ENCODE measurements around the gene FARSA. TPM values are rescaled to one million over a fixed set of nuclear protein-coding genes. Genes with fewer than 3 reads are reported as not detected.

Gene FARSA
- total and polyA plus RNA-seq, 2 donors (not counting 3 experiments of a cell fraction or from before 2014, with no cell fraction given) = 51.8 to 77.4 TPM

DNA sequence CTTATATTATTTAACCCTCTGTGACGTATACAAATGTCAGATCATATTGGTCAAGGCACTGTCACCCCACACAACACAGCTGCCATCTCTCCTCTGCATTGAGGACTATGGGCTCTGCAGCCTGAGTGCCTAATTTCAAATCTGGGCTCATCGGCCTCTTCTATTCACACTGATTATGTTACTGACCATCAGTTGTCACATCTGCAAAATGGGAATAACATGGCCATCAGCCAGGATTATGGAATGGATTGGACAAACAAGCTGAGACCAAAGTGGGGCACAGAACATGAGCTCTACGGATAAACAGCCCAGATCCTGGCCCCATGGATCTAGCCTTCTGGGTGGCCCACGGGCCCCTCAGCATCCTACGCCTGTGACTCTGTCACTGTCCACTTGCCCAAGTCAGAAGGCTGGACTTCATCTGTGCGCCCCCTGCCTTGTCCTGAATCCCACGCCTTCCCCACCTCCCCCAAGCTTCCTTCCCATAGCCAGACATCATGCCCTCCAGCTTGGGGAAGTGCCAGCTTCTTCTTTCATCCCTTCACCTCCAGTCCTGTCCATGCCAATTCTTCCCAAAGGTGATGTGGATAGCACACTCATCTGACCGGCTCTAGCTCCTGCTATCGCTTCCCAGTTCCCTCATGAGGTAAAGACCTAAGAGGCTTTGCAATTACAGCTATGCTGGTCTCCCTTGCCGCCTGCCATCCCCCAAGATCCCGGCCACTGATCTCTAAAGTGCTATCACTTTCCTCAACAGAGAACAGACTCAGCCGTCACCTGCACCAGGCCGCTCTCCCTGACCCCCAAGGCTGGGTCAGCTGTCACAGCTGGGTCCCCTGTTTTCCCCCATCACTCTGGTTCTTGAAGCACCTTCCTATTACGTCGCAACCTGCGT is 872 bp downstream of the FARSA start:
- Histone ChIP-seq H3K4me2 (ENCODE audit: insufficient read depth, low read length) (peak overlapping the region; percentile 78), H2AFZ (ENCODE audit: low read depth, low read length) (peak overlapping the region; percentile 45), H3K4me3 (replicated peaks in 1 of 3; ENCODE audit: insufficient read depth in 1 of 3, low read depth in 1 of 3, low read length in 3 of 3) (peak overlapping the region; percentile 26 to 82 (median 56)), H3K9me3 (replicated peaks; ENCODE audit: control insufficient read depth, insufficient read depth, low read length) (no peaks in the 10 kb centered on the region), H4K20me1 (replicated peaks; ENCODE audit: control insufficient read depth, extremely low read depth, insufficient read depth, low read length) (no peaks in the 10 kb centered on the region), H3K36me3 (ENCODE audit: control insufficient read depth in 2 of 2, extremely low read depth in 1 of 2, insufficient read depth in 2 of 2, low read length in 2 of 2) (peaks cover 6 to 21% of the 10 kb centered on the region in 2 experiments), H3K27me3 (ENCODE audit: control insufficient read depth in 2 of 2, insufficient read depth in 2 of 2, low read length in 2 of 2) (no peaks in the 10 kb centered on the region), H3K79me2 (ENCODE audit: control insufficient read depth, insufficient read depth, low read length) (peaks cover 21% of the 10 kb centered on the region), H3K4me1 (ENCODE audit: control insufficient read depth, extremely low read depth, insufficient read depth, low read length) (peaks cover 13% of the 10 kb centered on the region), H3K9ac (replicated peaks; ENCODE audit: extremely low read depth, insufficient read depth, low read length) (peak overlapping the region; percentile 66), H3K27ac (ENCODE audit: insufficient read depth, low read depth, low read length) (peak overlapping the region; percentile 27), H3K9me1 (replicated peaks; ENCODE audit: control insufficient read depth, extremely low read depth, insufficient read depth, low read length) (no peaks in the 10 kb centered on the region)
- dilution Hi-C loops (cut with MboI; ENCODE audit: extremely low pct_ligation_motif_present, low sequenced_read_pairs) = no loop called here
- BruUV-seq (replicated peaks) = no TSS peak
- ChIA-PET CTCF (interaction anchor here (0.6 to 3.0 kb wide), 6 partner anchors 18 to 172 kb away, joined by 3 to 11 read pairs (median 3); partner anchors contain the start of gene GCDH), POLR2A (interaction anchor here (2.2 kb wide), 1 partner anchor 13 kb away, joined by 6 read pairs; the partner anchor contains the start of gene SYCE2)
- no peak for FAIRE-seq
- intact Hi-C loops (cut with micrococcal nuclease) = loop anchor here (1.0 to 10.0 kb wide), 2 partner anchors 13 to 148 kb away; partner anchors contain the start of gene SYCE2
- DNase-seq (ENCODE audit: low read depth, low spot score) = no peak
- TF ChIP-seq, protein P1, sequence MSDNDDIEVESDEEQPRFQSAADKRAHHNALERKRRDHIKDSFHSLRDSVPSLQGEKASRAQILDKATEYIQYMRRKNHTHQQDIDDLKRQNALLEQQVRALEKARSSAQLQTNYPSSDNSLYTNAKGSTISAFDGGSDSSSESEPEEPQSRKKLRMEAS (IDR thresholded peaks at IDR 0.05; ENCODE audit: insufficient read depth, insufficient read length) = no peak
- TF ChIP-seq FOS (IDR thresholded peaks at IDR 0.05; ENCODE audit: borderline replicate concordance, insufficient read depth, low read length) (no peak), POLR2AphosphoS5 (IDR thresholded peaks at IDR 0.05; ENCODE audit: insufficient read depth, low read depth, low read length) (no peak), MYC (IDR thresholded peaks at IDR 0.05; ENCODE audit: low read depth, low read length) (no peak), GATA2 (IDR thresholded peaks at IDR 0.05; ENCODE audit: insufficient read depth, insufficient read length, low read depth, low read length) (no peak), POLR2A (IDR thresholded peaks at IDR 0.05; ENCODE audit: low read depth, low read length) (no peak), JUN (IDR thresholded peaks at IDR 0.05; ENCODE audit: borderline replicate concordance, insufficient read depth, insufficient read length, low read depth) (no peak), EZH2 (IDR thresholded peaks at IDR 0.05; ENCODE audit: borderline replicate concordance, low read depth, low read length, severe bottlenecking) (no peak)
- TF ChIP-seq, protein P2, sequence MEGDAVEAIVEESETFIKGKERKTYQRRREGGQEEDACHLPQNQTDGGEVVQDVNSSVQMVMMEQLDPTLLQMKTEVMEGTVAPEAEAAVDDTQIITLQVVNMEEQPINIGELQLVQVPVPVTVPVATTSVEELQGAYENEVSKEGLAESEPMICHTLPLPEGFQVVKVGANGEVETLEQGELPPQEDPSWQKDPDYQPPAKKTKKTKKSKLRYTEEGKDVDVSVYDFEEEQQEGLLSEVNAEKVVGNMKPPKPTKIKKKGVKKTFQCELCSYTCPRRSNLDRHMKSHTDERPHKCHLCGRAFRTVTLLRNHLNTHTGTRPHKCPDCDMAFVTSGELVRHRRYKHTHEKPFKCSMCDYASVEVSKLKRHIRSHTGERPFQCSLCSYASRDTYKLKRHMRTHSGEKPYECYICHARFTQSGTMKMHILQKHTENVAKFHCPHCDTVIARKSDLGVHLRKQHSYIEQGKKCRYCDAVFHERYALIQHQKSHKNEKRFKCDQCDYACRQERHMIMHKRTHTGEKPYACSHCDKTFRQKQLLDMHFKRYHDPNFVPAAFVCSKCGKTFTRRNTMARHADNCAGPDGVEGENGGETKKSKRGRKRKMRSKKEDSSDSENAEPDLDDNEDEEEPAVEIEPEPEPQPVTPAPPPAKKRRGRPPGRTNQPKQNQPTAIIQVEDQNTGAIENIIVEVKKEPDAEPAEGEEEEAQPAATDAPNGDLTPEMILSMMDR (IDR thresholded peaks at IDR 0.05; ENCODE audit: extremely low read depth in 1 of 2, insufficient read depth in 1 of 2, low read depth in 1 of 2, low read length in 2 of 2) = no peak

Measured in endothelial cell of umbilical vein (primary cell).